ENCODE measurements around the gene PLPPR4. TPM values are rescaled to one million over a fixed set of nuclear protein-coding genes. Genes with fewer than 3 reads are reported as not detected.

The PLPPR4 gene
- polyA plus RNA-seq, 1 donor (not counting 4 experiments of a cell fraction or from before 2014, with no cell fraction given): not detected

- no peak for FAIRE-seq
- dilution Hi-C loops (cut with MboI; ENCODE audit: extremely low pct_ligation_motif_present, low sequenced_read_pairs): no loop called here
- TF ChIP-seq EZH2 (IDR thresholded peaks at IDR 0.05; ENCODE audit: low read length) (no peak), CTCF (optimal IDR thresholded peaks at IDR 0.05 in 1 of 3, IDR thresholded peaks at IDR 0.05 in 1 of 3, conservative IDR thresholded peaks at IDR 0.05 in 1 of 3; ENCODE audit: extremely low read depth in 1 of 3, insufficient read depth in 2 of 3, low read length in 3 of 3) (no peak)
These were observed 40.5 kb downstream of the PLPPR4 start for GRCh38 chr1:99304725-99305282.

GRCh38 chr1:99305626-99306025, 41.3 kb downstream of the PLPPR4 start:
- dilution Hi-C loops (cut with MboI; ENCODE audit: extremely low pct_ligation_motif_present, low sequenced_read_pairs): no loop called here
- Histone ChIP-seq H3K27ac (ENCODE audit: control insufficient read depth, insufficient read depth, low read length) (no peak overlapping the region), H3K9me1 (ENCODE audit: control insufficient read depth, extremely low read depth, insufficient read depth, low read length) (no peaks in the 10 kb centered on the region), H4K20me1 (ENCODE audit: control insufficient read depth, extremely low read depth, insufficient read depth, low read length) (no peaks in the 10 kb centered on the region), H3K4me2 (ENCODE audit: control insufficient read depth, extremely low read depth, insufficient read depth, low read depth, low read length) (no peak overlapping the region), H3K9me3 (ENCODE audit: control insufficient read depth, low read depth, low read length) (no peaks in the 10 kb centered on the region), H3K27me3 (ENCODE audit: control insufficient read depth, extremely low read depth, insufficient read depth, low read length) (no peaks in the 10 kb centered on the region), H2AFZ (ENCODE audit: control insufficient read depth, low read length) (no peak overlapping the region), H3K79me2 (ENCODE audit: control insufficient read depth, insufficient read depth, low read length) (no peaks in the 10 kb centered on the region), H3K9ac (ENCODE audit: control insufficient read depth, extremely low read depth, insufficient read depth, low read length) (no peak overlapping the region), H3K36me3 (ENCODE audit: control insufficient read depth in 2 of 2, extremely low read depth in 1 of 2, insufficient read depth in 2 of 2, low read length in 2 of 2) (no peaks in the 10 kb centered on the region), H3K4me1 (ENCODE audit: control insufficient read depth, extremely low read depth, insufficient read depth, low read length) (no peaks in the 10 kb centered on the region), H3K4me3 (ENCODE audit: control insufficient read depth in 2 of 3, extremely low read depth in 1 of 3, insufficient read depth in 2 of 3, low read depth in 1 of 3, low read length in 3 of 3) (no peak overlapping the region)
- DNase-seq (ENCODE audit: low read depth, low spot score) (no peak), FAIRE-seq (no peak)
- TF ChIP-seq CTCF (optimal IDR thresholded peaks at IDR 0.05 in 1 of 3, IDR thresholded peaks at IDR 0.05 in 1 of 3, conservative IDR thresholded peaks at IDR 0.05 in 1 of 3; ENCODE audit: extremely low read depth in 1 of 3, insufficient read depth in 2 of 3, low read length in 3 of 3): no peak
- no peak for TF ChIP-seq EZH2 (IDR thresholded peaks at IDR 0.05; ENCODE audit: low read length)

More at GRCh38 chr1:99304725-99305282, 40.5 kb downstream of the PLPPR4 start:
- no peak overlapping the region for H3K4me2 ChIP-seq (ENCODE audit: control insufficient read depth, extremely low read depth, insufficient read depth, low read depth, low read length)
- H3K79me2 ChIP-seq (ENCODE audit: control insufficient read depth, insufficient read depth, low read length): no peaks in the 10 kb centered on the region
- no peaks in the 10 kb centered on the region for H3K9me1 ChIP-seq (ENCODE audit: control insufficient read depth, extremely low read depth, insufficient read depth, low read length)
- no peak overlapping the region for H3K9ac ChIP-seq (ENCODE audit: control insufficient read depth, extremely low read depth, insufficient read depth, low read length)
- DNase-seq (ENCODE audit: low read depth, low spot score): no peak
- no peaks in the 10 kb centered on the region for H3K4me1 ChIP-seq (ENCODE audit: control insufficient read depth, extremely low read depth, insufficient read depth, low read length)
- H3K4me3 ChIP-seq (ENCODE audit: control insufficient read depth in 2 of 3, extremely low read depth in 1 of 3, insufficient read depth in 2 of 3, low read depth in 1 of 3, low read length in 3 of 3): no peak overlapping the region
- no peaks in the 10 kb centered on the region for H3K9me3 ChIP-seq (ENCODE audit: control insufficient read depth, low read depth, low read length)
- H3K36me3 ChIP-seq (ENCODE audit: control insufficient read depth in 2 of 2, extremely low read depth in 1 of 2, insufficient read depth in 2 of 2, low read length in 2 of 2): no peaks in the 10 kb centered on the region
- H2AFZ ChIP-seq (ENCODE audit: control insufficient read depth, low read length): no peak overlapping the region
- no peaks in the 10 kb centered on the region for H4K20me1 ChIP-seq (ENCODE audit: control insufficient read depth, extremely low read depth, insufficient read depth, low read length)
- H3K27me3 ChIP-seq (ENCODE audit: control insufficient read depth, extremely low read depth, insufficient read depth, low read length): no peaks in the 10 kb centered on the region
- no peak overlapping the region for H3K27ac ChIP-seq (ENCODE audit: control insufficient read depth, insufficient read depth, low read length)

Measured in keratinocyte (primary cell).